Measurements from ENCODE around the gene SPCS2.

DNA sequence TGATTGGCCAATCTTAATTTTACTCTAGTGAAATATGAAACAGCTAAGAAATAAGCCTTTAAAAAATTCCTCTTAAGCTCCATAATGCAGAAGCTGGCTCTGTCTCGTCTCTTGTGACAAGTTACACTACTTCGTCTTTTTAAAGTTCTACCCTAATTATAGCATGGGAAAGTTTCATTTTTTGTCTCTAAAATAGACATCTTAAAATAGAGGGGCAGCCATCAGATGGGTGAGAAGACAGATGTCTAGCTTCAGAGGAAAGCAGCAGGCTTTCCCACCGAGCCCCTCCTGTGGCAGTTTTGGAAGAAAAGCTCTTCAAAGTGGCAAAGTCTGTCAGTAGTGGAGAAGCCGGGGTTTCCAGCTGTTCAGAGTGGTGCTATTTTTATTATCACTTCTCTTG is 39.7 kb upstream of the SPCS2 start:
- no peak for TF ChIP-seq TAF1 (IDR thresholded peaks at IDR 0.05; ENCODE audit: borderline replicate concordance, insufficient read depth, low read length)
- TF ChIP-seq, protein P1, sequence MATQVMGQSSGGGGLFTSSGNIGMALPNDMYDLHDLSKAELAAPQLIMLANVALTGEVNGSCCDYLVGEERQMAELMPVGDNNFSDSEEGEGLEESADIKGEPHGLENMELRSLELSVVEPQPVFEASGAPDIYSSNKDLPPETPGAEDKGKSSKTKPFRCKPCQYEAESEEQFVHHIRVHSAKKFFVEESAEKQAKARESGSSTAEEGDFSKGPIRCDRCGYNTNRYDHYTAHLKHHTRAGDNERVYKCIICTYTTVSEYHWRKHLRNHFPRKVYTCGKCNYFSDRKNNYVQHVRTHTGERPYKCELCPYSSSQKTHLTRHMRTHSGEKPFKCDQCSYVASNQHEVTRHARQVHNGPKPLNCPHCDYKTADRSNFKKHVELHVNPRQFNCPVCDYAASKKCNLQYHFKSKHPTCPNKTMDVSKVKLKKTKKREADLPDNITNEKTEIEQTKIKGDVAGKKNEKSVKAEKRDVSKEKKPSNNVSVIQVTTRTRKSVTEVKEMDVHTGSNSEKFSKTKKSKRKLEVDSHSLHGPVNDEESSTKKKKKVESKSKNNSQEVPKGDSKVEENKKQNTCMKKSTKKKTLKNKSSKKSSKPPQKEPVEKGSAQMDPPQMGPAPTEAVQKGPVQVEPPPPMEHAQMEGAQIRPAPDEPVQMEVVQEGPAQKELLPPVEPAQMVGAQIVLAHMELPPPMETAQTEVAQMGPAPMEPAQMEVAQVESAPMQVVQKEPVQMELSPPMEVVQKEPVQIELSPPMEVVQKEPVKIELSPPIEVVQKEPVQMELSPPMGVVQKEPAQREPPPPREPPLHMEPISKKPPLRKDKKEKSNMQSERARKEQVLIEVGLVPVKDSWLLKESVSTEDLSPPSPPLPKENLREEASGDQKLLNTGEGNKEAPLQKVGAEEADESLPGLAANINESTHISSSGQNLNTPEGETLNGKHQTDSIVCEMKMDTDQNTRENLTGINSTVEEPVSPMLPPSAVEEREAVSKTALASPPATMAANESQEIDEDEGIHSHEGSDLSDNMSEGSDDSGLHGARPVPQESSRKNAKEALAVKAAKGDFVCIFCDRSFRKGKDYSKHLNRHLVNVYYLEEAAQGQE (IDR thresholded peaks at IDR 0.05; ENCODE audit: insufficient read depth in 1 of 2, low read depth in 2 of 2, low read length in 2 of 2): no peak
- TF ChIP-seq POLR2AphosphoS5 (IDR thresholded peaks at IDR 0.05; ENCODE audit: low read depth, low read length): no peak
- no peak for TF ChIP-seq SIN3A (IDR thresholded peaks at IDR 0.05; ENCODE audit: borderline replicate concordance, insufficient read depth, low read length)
